HCT116 (cell line): ENCODE results near the gene KIFAP3. TPM values are rescaled to one million over a fixed set of nuclear protein-coding genes. Genes with fewer than 3 reads are reported as not detected.

Experiments
- ATAC-seq: fragments of 200-7000 bp; cut with Tn5 transposase; 2 replicates; pipeline ENCODE4 v1.9.1; 2020; ENCODE audit warnings: mild to moderate bottlenecking, moderate library complexity
- BruUV-seq: library from RNA; stranded (reverse); fragments of 400-500 nt; replicated peaks from 2 replicates; lab custom pipeline; 2021; lab: Mats Ljungman, UMichigan
- CTCF ChIA-PET: fragments of 300-600 bp; sonication (Branson Sonifier 250); formaldehyde crosslinking; loops from one replicate; lab custom pipeline; 2021; ENCODE audit warnings: antibody characterized with exemption; lab: Charles Lee
- POLR2A ChIA-PET: fragments of 300-600, 350-600 bp; sonication (Branson Sonifier 250); formaldehyde crosslinking; loops from one replicate; lab custom pipeline; 2021; ENCODE audit warnings: antibody characterized with exemption; lab: Charles Lee
- RAD21 ChIA-PET, 2 experiments: fragments of 300-600 bp; sonication (Branson Sonifier 250); formaldehyde crosslinking; loops; one replicate each; lab custom pipeline; 2023; ENCODE audit warnings: low total read pairs in 2 of 2; ENCODE audit not compliant: uncharacterized antibody in 2 of 2, unreplicated experiment in 2 of 2, low non-redundant PET in 1 of 2; lab: Charles Lee
- DNase-seq: peaks from one replicate; pipeline ENCODE4 v3.0.0-alpha.2; 2010; ENCODE audit warnings: low read depth, low spot score
- H2AFZ ChIP-seq: fragments of 200-600 bp; shearing (Covaris generic), sonication (generic); 2 replicates; pipeline ENCODE4 v1.6.1; 2017; ENCODE audit warnings: low read depth, mixed run types, mixed read lengths, antibody characterized with exemption, low read length; ENCODE audit not compliant: poor library complexity, severe bottlenecking
- H3K27ac ChIP-seq: 2 replicates; pipeline ENCODE4 v1.5.1; 2012; ENCODE audit warnings: low read depth, low read length
- H3K27me3 ChIP-seq: fragments of 200-600 bp; sonication (generic); 2 replicates; pipeline ENCODE4 v1.6.1; 2016; ENCODE audit warnings: mixed run types, low read length, mixed read lengths; ENCODE audit not compliant: insufficient read depth
- H3K36me3 ChIP-seq, 2 experiments: fragments of 200-500 bp in 1 of 2; fragments of 200-600 bp in 1 of 2; sonication (Bioruptor generic) in 1 of 2; sonication (generic) in 1 of 2; 2 replicates each; pipeline versions ENCODE4 v1.5.1 to v1.6.1; 2014 to 2016; ENCODE audit warnings: low read length in 2 of 2, inconsistent platforms in 1 of 2, mixed read lengths in 1 of 2, mixed run types in 1 of 2; ENCODE audit not compliant: insufficient read depth in 2 of 2, control insufficient read depth in 1 of 2
- H3K4me1 ChIP-seq, 2 experiments: fragments of 200-600 bp in 1 of 2; sonication (generic) in 1 of 2; 2 replicates each; pipeline versions ENCODE4 v1.5.1 to v1.6.1; 2012 to 2017; ENCODE audit warnings: low read length in 2 of 2, inconsistent platforms in 1 of 2, mild to moderate bottlenecking in 1 of 2, mixed read lengths in 1 of 2, mixed run types in 1 of 2, moderate library complexity in 1 of 2; ENCODE audit not compliant: insufficient read depth in 2 of 2, control insufficient read depth in 1 of 2
- H3K4me2 ChIP-seq: fragments of 200-600 bp; sonication (generic); 2 replicates; pipeline ENCODE4 v1.6.1; 2017; ENCODE audit warnings: mixed run types, low read length, mixed read lengths
- H3K4me3 ChIP-seq, 2 experiments: fragments of 200-600 bp in 1 of 2; sonication (generic) in 1 of 2; replicated peaks in 1 of 2; 2 replicates each; pipeline ENCODE4 v1.5.1; 2011 to 2016; ENCODE audit warnings: low read length in 2 of 2, control low read depth in 1 of 2, low read depth in 1 of 2, mild to moderate bottlenecking in 1 of 2, mixed read lengths in 1 of 2, mixed run types in 1 of 2
- H3K79me2 ChIP-seq: fragments of 200-600 bp; sonication (generic); 2 replicates; pipeline ENCODE4 v1.6.1; 2017; ENCODE audit warnings: mild to moderate bottlenecking, mixed run types, low read length, moderate library complexity, mixed read lengths; ENCODE audit not compliant: insufficient read depth
- H3K9ac ChIP-seq: fragments of 200-600 bp; sonication (generic); 2 replicates; pipeline ENCODE4 v1.6.1; 2016; ENCODE audit warnings: low read length, mixed read lengths
- H3K9me2 ChIP-seq: fragments of 200-600 bp; sonication (generic), shearing (Covaris generic); 2 replicates; pipeline ENCODE4 v1.6.1; 2017; ENCODE audit warnings: mixed run types, mild to moderate bottlenecking, moderate library complexity; ENCODE audit not compliant: insufficient read depth
- H3K9me3 ChIP-seq, 2 experiments: fragments of 200-500 bp in 1 of 2; fragments of 200-600 bp in 1 of 2; sonication (Bioruptor generic) in 1 of 2; sonication (generic) in 1 of 2; 2 replicates each; pipeline ENCODE4 v1.6.1; 2014 to 2017; ENCODE audit warnings: low read length in 2 of 2, mixed read lengths in 2 of 2, inconsistent platforms in 1 of 2, low read depth in 1 of 2, mild to moderate bottlenecking in 1 of 2, mixed run types in 1 of 2, moderate library complexity in 1 of 2; ENCODE audit not compliant: control insufficient read depth in 1 of 2, insufficient read depth in 1 of 2
- H4K20me1 ChIP-seq: fragments of 200-600 bp; sonication (generic), shearing (Covaris generic); 2 replicates; pipeline ENCODE4 v1.6.1; 2017; ENCODE audit warnings: mixed run types, mild to moderate bottlenecking, moderate library complexity; ENCODE audit not compliant: insufficient read depth
- CBX3 ChIP-seq: IDR thresholded peaks from 2 replicates; pipeline ENCODE4 v1.6.1; 2012; ENCODE audit warnings: low read depth
- CEBPB ChIP-seq: IDR thresholded peaks from 2 replicates; pipeline ENCODE4 v1.6.1; 2012; ENCODE audit warnings: low read depth
- ELF1 ChIP-seq: IDR thresholded peaks from 2 replicates; pipeline ENCODE4 v1.6.1; 2012; ENCODE audit warnings: low read depth, borderline replicate concordance
- EZH2 ChIP-seq: fragments of 200-600 bp; sonication (generic); IDR thresholded peaks from 2 replicates; pipeline ENCODE4 v1.6.1; 2017; ENCODE audit warnings: antibody characterized with exemption, mixed run types
- JUND ChIP-seq: IDR thresholded peaks from 2 replicates; pipeline ENCODE4 v1.6.1; 2012
- POLR2A ChIP-seq: IDR thresholded peaks from 2 replicates; pipeline ENCODE4 v1.7.0; 2011; ENCODE audit warnings: borderline replicate concordance; ENCODE audit not compliant: insufficient read depth, insufficient read length; ENCODE audit errors: extremely low read depth
- SIN3A ChIP-seq: IDR thresholded peaks from 2 replicates; pipeline ENCODE4 v1.6.1; 2012; ENCODE audit warnings: low read depth
- YY1 ChIP-seq: IDR thresholded peaks from 2 replicates; pipeline ENCODE4 v1.6.1; 2011; ENCODE audit warnings: low read length, low read depth, moderate library complexity, mild to moderate bottlenecking; ENCODE audit not compliant: insufficient replicate concordance; ENCODE audit errors: extremely low read depth
- intact Hi-C: fragments of 100-400 bp; cut with micrococcal nuclease; formaldehyde crosslinking; loops from 2 replicates; pipeline ENCODE4 v1.10.0; 2022
- total RNA-seq: library from RNA; stranded (reverse); gene quantifications from one replicate; pipeline ENCODE4 v1.2.1, GENCODE V29; 2021; ENCODE audit not compliant: unreplicated experiment
- TF ChIP-seq, protein P1 (sequence below): IDR thresholded peaks from 2 replicates; pipeline ENCODE4 v1.6.1; 2012
- TF ChIP-seq, protein P2 (sequence below): IDR thresholded peaks from 2 replicates; pipeline ENCODE4 v1.6.1; 2012; ENCODE audit warnings: low read depth

KIFAP3 gene
- total RNA-seq, 1 experiment from 2014 or later: 10.8 TPM

- Histone ChIP-seq H2AFZ (no peak overlapping the region), H3K9me3 (no peaks in the 10 kb centered on the region), H4K20me1 (no peaks in the 10 kb centered on the region), H3K27ac (no peak overlapping the region), H3K9ac (no peak overlapping the region), H3K9me2 (no peaks in the 10 kb centered on the region), H3K36me3 (peaks cover 7 to 20% of the 10 kb centered on the region in 2 experiments; a peak in 3 of 4 replicates), H3K4me2 (no peak overlapping the region), H3K4me3 (no peak overlapping the region), H3K27me3 (no peaks in the 10 kb centered on the region), H3K79me2 (0 out of 2 replicates have a peak, but pooled peaks cover 5% of the 10 kb centered on the region), H3K4me1 (no peaks in the 10 kb centered on the region; a peak in 1 of 4 replicates)
- ChIA-PET CTCF (no interaction called here), POLR2A (no interaction called here), RAD21 (no interaction called here)
- ATAC-seq (no peak), DNase-seq (no peak)
- intact Hi-C loops: no loop called here
- BruUV-seq: no TSS peak
- no peak for TF ChIP-seq CBX3
- no peak for TF ChIP-seq SIN3A
- TF ChIP-seq, protein P1, sequence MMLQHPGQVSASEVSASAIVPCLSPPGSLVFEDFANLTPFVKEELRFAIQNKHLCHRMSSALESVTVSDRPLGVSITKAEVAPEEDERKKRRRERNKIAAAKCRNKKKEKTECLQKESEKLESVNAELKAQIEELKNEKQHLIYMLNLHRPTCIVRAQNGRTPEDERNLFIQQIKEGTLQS: no peak
- no peak for TF ChIP-seq EZH2
- TF ChIP-seq POLR2A: no peak
- TF ChIP-seq ELF1: no peak
- no peak for TF ChIP-seq JUND
- TF ChIP-seq CEBPB: no peak
- TF ChIP-seq YY1: no peak
- TF ChIP-seq, protein P2, sequence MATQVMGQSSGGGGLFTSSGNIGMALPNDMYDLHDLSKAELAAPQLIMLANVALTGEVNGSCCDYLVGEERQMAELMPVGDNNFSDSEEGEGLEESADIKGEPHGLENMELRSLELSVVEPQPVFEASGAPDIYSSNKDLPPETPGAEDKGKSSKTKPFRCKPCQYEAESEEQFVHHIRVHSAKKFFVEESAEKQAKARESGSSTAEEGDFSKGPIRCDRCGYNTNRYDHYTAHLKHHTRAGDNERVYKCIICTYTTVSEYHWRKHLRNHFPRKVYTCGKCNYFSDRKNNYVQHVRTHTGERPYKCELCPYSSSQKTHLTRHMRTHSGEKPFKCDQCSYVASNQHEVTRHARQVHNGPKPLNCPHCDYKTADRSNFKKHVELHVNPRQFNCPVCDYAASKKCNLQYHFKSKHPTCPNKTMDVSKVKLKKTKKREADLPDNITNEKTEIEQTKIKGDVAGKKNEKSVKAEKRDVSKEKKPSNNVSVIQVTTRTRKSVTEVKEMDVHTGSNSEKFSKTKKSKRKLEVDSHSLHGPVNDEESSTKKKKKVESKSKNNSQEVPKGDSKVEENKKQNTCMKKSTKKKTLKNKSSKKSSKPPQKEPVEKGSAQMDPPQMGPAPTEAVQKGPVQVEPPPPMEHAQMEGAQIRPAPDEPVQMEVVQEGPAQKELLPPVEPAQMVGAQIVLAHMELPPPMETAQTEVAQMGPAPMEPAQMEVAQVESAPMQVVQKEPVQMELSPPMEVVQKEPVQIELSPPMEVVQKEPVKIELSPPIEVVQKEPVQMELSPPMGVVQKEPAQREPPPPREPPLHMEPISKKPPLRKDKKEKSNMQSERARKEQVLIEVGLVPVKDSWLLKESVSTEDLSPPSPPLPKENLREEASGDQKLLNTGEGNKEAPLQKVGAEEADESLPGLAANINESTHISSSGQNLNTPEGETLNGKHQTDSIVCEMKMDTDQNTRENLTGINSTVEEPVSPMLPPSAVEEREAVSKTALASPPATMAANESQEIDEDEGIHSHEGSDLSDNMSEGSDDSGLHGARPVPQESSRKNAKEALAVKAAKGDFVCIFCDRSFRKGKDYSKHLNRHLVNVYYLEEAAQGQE: no peak
Measured at GRCh38 chr1:169879034-169879840, 195.3 kb downstream of the KIFAP3 start.
